ENCODE results near the gene FEN1.

DNA sequence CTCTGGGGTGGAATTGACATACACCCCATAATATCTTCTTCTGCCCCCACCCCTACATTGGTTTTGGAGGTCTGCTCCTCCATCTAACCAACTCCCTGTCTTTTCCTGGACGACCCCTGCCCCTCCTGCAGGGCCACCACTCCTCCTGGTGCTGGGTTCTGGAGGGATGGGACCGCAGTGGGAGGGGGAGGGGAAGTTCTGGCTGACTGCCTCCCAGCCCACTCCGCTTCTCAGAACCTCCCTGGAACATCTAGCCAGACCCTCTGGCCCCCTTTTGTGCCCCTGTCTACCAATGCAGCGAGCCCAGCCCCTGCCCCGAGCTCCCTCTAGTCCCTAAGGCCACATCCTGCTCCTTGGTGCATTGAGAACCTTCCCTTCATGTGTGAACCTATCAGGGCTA lies 39.0 kb upstream of the FEN1 start:
- TF ChIP-seq, protein P1, sequence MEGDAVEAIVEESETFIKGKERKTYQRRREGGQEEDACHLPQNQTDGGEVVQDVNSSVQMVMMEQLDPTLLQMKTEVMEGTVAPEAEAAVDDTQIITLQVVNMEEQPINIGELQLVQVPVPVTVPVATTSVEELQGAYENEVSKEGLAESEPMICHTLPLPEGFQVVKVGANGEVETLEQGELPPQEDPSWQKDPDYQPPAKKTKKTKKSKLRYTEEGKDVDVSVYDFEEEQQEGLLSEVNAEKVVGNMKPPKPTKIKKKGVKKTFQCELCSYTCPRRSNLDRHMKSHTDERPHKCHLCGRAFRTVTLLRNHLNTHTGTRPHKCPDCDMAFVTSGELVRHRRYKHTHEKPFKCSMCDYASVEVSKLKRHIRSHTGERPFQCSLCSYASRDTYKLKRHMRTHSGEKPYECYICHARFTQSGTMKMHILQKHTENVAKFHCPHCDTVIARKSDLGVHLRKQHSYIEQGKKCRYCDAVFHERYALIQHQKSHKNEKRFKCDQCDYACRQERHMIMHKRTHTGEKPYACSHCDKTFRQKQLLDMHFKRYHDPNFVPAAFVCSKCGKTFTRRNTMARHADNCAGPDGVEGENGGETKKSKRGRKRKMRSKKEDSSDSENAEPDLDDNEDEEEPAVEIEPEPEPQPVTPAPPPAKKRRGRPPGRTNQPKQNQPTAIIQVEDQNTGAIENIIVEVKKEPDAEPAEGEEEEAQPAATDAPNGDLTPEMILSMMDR (IDR thresholded peaks at IDR 0.05), result no peak
- no peak for TF ChIP-seq EZH2 (IDR thresholded peaks at IDR 0.05; ENCODE audit: borderline replicate concordance, insufficient read depth, low read depth, low read length, poor library complexity, severe bottlenecking)

Data from B cell (primary cell).